MM.1S (cell line): Measurements from ENCODE around the gene SLC4A4.

Experiments used
- DNase-seq: peaks from one replicate; pipeline ENCODE4 v3.0.0-alpha.2; 2015
- H2AFZ ChIP-seq: fragments of 300-600 bp; sonication (generic); 2 replicates; pipeline ENCODE4 v1.6.0; 2016; ENCODE audit warnings: antibody characterized with exemption, low read length
- H3F3A ChIP-seq: fragments of 300-600 bp; sonication (generic); 2 replicates; pipeline ENCODE4 v1.6.1; 2016; ENCODE audit warnings: mild to moderate bottlenecking, antibody characterized with exemption, low read length, moderate library complexity, mixed read lengths; ENCODE audit not compliant: insufficient read depth
- H3K27ac ChIP-seq: fragments of 300-600 bp; sonication (generic); 2 replicates; pipeline ENCODE4 v1.5.1; 2016; ENCODE audit warnings: mild to moderate bottlenecking, low read length
- H3K27me3 ChIP-seq: fragments of 300-600 bp; sonication (generic); replicated peaks from 2 replicates; pipeline ENCODE4 v1.6.0; 2016; ENCODE audit warnings: low read length; ENCODE audit not compliant: insufficient read depth
- H3K36me3 ChIP-seq: fragments of 300-600 bp; sonication (generic); replicated peaks from 2 replicates; pipeline ENCODE4 v1.6.1; 2016; ENCODE audit warnings: mild to moderate bottlenecking, low read length, mixed read lengths; ENCODE audit not compliant: insufficient read depth
- H3K4me1 ChIP-seq: fragments of 300-600 bp; sonication (generic); 2 replicates; pipeline ENCODE4 v1.6.1; 2016; ENCODE audit warnings: low read length, mixed read lengths
- H3K4me2 ChIP-seq: fragments of 300-600 bp; sonication (generic); 2 replicates; pipeline ENCODE4 v1.6.0; 2016; ENCODE audit warnings: low read depth, low read length
- H3K4me3 ChIP-seq: fragments of 300-600 bp; sonication (generic); 2 replicates; pipeline ENCODE4 v1.5.1; 2016; ENCODE audit warnings: low read length, mixed read lengths
- H3K79me2 ChIP-seq: fragments of 300-600 bp; sonication (generic); 2 replicates; pipeline ENCODE4 v1.6.1; 2016; ENCODE audit warnings: mixed run types, low read length, mixed read lengths
- H3K9ac ChIP-seq: fragments of 300-600 bp; sonication (generic); 2 replicates; pipeline ENCODE4 v1.6.1; 2016; ENCODE audit warnings: low read length, mixed read lengths
- H3K9me2 ChIP-seq: fragments of 300-600 bp; sonication (generic); replicated peaks from 2 replicates; pipeline ENCODE4 v1.6.1; 2016; ENCODE audit warnings: mild to moderate bottlenecking, low read length, mixed read lengths; ENCODE audit not compliant: insufficient read depth
- H3K9me3 ChIP-seq: fragments of 300-600 bp; sonication (generic); replicated peaks from 2 replicates; pipeline ENCODE4 v1.6.1; 2016; ENCODE audit warnings: mild to moderate bottlenecking, low read length, mixed read lengths; ENCODE audit not compliant: insufficient read depth
- H4K20me1 ChIP-seq: fragments of 300-600 bp; sonication (generic); 2 replicates; pipeline ENCODE4 v1.6.1; 2016; ENCODE audit warnings: mild to moderate bottlenecking, low read length, moderate library complexity, mixed read lengths; ENCODE audit not compliant: insufficient read depth
- CTCF ChIP-seq: fragments of 300-600 bp; sonication (generic); IDR thresholded peaks from 2 replicates; pipeline ENCODE4 v1.5.1; 2016; ENCODE audit warnings: antibody characterized with exemption, low read length, mixed read lengths
- EZH2 ChIP-seq: fragments of 300-600 bp; sonication (generic); optimal IDR thresholded peaks from 2 replicates; pipeline ENCODE3; 2017; ENCODE audit warnings: low read depth, mild to moderate bottlenecking, antibody characterized with exemption, low read length, mixed read lengths
- EZH2phosphoT487 ChIP-seq: fragments of 300-600 bp; sonication (generic); IDR thresholded peaks from 2 replicates; pipeline ENCODE4 v1.6.1; 2018; ENCODE audit warnings: antibody characterized with exemption, low read length

The SLC4A4 gene

GRCh38 chr4:71429962-71430361 is 91.1 kb downstream of the SLC4A4 start:
- no peak for TF ChIP-seq EZH2phosphoT487
- no peak for TF ChIP-seq EZH2
- no peak for TF ChIP-seq CTCF
- Histone ChIP-seq H3K4me2 (no peak overlapping the region), H3K9ac (no peak overlapping the region), H3F3A (no peaks in the 10 kb centered on the region), H3K4me3 (no peak overlapping the region), H3K36me3 (no peaks in the 10 kb centered on the region), H3K27me3 (no peaks in the 10 kb centered on the region), H3K9me3 (no peaks in the 10 kb centered on the region), H2AFZ (no peak overlapping the region), H4K20me1 (no peaks in the 10 kb centered on the region), H3K4me1 (no peaks in the 10 kb centered on the region), H3K9me2 (no peaks in the 10 kb centered on the region), H3K27ac (no peak overlapping the region), H3K79me2 (no peaks in the 10 kb centered on the region)
- no peak for DNase-seq

GRCh38 chr4:71430609-71431008 is 91.8 kb downstream of the SLC4A4 start:
- Histone ChIP-seq H3K4me3 (no peak overlapping the region), H3K9me2 (no peaks in the 10 kb centered on the region), H3K9me3 (no peaks in the 10 kb centered on the region), H3F3A (no peaks in the 10 kb centered on the region), H3K9ac (no peak overlapping the region), H3K27me3 (no peaks in the 10 kb centered on the region), H4K20me1 (no peaks in the 10 kb centered on the region), H3K27ac (no peak overlapping the region), H2AFZ (no peak overlapping the region), H3K4me2 (no peak overlapping the region), H3K79me2 (no peaks in the 10 kb centered on the region), H3K4me1 (no peaks in the 10 kb centered on the region), H3K36me3 (no peaks in the 10 kb centered on the region)
- no peak for DNase-seq
- TF ChIP-seq CTCF (no peak), EZH2 (no peak), EZH2phosphoT487 (no peak)

- no peak overlapping the region for H3K4me3 ChIP-seq
- H3K9me3 ChIP-seq, result no peaks in the 10 kb centered on the region
- no peak overlapping the region for H3K27ac ChIP-seq
- 0 out of 2 replicates have a peak, but pooled peaks cover 1% of the 10 kb centered on the region for H3K4me1 ChIP-seq
- TF ChIP-seq EZH2 (no peak), EZH2phosphoT487 (no peak), CTCF (no peak)
- no peaks in the 10 kb centered on the region for H3K36me3 ChIP-seq
- no peaks in the 10 kb centered on the region for H3K27me3 ChIP-seq
- H3K79me2 ChIP-seq, result no peaks in the 10 kb centered on the region
- no peaks in the 10 kb centered on the region for H4K20me1 ChIP-seq
- no peak for DNase-seq
- H3K9me2 ChIP-seq, result no peaks in the 10 kb centered on the region
- no peak overlapping the region for H3K9ac ChIP-seq
- peaks cover 3% of the 10 kb centered on the region; the same call in 1 of the 2 replicates for H3F3A ChIP-seq
- H3K4me2 ChIP-seq, result no peak overlapping the region
- H2AFZ ChIP-seq, result no peak overlapping the region
Observed at GRCh38 chr4:71440612-71441011, 101.8 kb downstream of the SLC4A4 start.
